OCI-M2 (cell line): ENCODE results near the gene PARP14.
"Not testable (repeated sequence)": the region's sequence is repeated elsewhere in the genome, so short reads cannot be mapped to it uniquely, and the experiment has no call there.

ENCODE experiments used
- DNase-seq: peaks from one replicate; lab custom pipeline; 2025; ENCODE audit not compliant: unreplicated experiment; lab: John Stamatoyannopoulos, UW

The PARP14 gene, protein sequence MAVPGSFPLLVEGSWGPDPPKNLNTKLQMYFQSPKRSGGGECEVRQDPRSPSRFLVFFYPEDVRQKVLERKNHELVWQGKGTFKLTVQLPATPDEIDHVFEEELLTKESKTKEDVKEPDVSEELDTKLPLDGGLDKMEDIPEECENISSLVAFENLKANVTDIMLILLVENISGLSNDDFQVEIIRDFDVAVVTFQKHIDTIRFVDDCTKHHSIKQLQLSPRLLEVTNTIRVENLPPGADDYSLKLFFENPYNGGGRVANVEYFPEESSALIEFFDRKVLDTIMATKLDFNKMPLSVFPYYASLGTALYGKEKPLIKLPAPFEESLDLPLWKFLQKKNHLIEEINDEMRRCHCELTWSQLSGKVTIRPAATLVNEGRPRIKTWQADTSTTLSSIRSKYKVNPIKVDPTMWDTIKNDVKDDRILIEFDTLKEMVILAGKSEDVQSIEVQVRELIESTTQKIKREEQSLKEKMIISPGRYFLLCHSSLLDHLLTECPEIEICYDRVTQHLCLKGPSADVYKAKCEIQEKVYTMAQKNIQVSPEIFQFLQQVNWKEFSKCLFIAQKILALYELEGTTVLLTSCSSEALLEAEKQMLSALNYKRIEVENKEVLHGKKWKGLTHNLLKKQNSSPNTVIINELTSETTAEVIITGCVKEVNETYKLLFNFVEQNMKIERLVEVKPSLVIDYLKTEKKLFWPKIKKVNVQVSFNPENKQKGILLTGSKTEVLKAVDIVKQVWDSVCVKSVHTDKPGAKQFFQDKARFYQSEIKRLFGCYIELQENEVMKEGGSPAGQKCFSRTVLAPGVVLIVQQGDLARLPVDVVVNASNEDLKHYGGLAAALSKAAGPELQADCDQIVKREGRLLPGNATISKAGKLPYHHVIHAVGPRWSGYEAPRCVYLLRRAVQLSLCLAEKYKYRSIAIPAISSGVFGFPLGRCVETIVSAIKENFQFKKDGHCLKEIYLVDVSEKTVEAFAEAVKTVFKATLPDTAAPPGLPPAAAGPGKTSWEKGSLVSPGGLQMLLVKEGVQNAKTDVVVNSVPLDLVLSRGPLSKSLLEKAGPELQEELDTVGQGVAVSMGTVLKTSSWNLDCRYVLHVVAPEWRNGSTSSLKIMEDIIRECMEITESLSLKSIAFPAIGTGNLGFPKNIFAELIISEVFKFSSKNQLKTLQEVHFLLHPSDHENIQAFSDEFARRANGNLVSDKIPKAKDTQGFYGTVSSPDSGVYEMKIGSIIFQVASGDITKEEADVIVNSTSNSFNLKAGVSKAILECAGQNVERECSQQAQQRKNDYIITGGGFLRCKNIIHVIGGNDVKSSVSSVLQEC (N-terminal part only)

DNA sequence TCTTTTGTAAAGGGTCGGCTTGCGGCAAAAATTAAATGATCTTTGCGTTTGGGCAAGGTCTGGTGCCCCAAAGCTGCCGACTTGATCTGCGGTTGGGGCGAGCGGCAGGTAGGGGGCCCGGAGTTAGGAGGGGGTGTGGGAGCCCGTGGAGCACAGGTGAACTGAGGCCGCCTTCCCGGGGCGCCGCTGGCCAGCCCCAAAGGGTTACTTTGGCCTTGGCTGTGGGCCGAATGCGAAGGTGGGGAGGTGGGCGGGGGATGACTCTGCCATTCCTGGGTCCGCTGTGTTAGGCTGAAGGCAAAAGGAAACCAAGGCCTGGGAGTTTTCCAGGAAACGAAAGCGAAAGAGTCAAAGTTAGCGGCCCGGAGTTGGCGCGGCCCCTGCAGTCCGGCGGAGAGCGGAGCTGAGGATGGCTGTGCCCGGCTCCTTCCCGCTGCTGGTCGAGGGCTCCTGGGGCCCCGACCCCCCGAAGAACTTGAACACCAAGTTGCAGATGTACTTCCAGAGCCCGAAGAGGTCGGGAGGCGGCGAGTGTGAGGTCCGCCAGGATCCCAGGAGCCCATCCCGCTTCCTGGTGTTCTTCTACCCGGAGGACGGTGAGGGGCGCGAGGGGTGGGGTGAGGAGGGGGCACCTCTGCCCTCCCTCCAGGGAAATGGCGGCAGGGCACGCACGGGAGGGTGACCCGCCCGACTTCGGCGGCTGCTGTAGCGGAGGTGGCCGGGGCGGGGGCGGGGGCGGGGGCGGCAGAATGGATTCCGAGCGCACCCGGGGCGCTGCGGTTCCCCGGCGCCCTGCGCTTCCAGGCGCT, at the start of gene PARP14:
Gene PARP14, plus strand, starts transcription at position 365 of the 809 bp plus-strand sequence. Its CDS starts 45 bp downstream, at position 410.
- no peak for DNase-seq

GRCh38 chr3:122635789-122636188, 44.9 kb upstream of the PARP14 start:
- DNase-seq, result no peak

GRCh38 chr3:122636697-122637096, 43.9 kb upstream of the PARP14 start:
- no peak for DNase-seq

- DNase-seq, result no peak
These were observed 40.1 kb upstream of the PARP14 start for GRCh38 chr3:122640437-122640999.

DNA sequence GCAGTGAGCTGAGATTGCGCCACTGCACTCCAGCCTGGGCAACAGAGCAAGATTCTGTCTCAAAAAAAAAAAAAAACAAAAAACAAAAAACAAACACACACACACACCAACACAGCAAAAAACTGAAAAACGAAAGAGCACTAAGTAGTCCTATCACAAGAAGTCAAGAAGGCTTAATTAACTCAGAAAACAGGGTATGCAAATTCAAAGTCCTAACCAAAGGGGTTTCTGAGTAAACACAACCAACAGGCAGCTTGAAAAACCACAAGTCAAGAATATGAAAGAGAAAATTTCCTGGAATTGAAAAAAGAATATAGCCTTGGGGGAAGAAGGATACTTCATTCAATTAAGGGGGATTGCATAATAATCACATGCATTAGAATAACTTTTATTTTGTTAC, 37.7 kb upstream of the PARP14 start:
- no peak for DNase-seq

- no peak for DNase-seq
These were observed 34.3 kb upstream of the PARP14 start for GRCh38 chr3:122646146-122646988.

DNA sequence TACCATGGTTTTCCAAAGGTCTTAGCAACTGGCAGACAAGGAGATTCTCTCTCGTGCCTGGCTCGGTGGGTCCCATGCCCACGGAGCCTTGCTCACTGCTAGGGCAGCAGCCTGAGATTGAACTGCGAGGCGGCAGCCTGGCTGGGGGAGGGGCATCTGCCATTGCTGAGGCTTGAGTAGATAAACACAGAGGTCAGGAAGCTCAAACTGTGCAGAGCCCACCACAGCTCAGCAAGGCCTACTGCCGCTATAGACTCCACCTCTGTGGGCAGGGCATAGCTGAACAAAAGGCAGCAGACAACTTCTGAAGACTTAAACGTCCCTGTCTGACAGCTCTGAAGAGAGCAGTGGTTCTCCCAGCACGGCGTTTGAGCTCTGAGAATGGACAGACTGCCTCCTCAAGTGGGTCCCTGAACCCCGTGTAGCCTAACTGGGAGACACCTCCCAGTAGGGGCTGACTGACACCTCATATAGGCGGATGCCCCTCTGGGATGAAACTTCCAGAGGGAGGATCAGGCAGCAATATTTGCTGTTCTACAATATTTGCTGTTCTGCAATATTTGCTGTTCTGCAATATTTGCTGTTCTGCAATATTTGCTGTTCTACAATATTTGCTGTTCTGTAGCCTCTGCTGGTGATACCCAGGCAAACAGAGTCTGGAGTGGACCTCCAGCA, 29.3 kb upstream of the PARP14 start:
- not testable (repeated sequence) for DNase-seq

- DNase-seq, result not testable (repeated sequence)
These were observed 28.7 kb upstream of the PARP14 start for GRCh38 chr3:122651962-122652361.

DNA sequence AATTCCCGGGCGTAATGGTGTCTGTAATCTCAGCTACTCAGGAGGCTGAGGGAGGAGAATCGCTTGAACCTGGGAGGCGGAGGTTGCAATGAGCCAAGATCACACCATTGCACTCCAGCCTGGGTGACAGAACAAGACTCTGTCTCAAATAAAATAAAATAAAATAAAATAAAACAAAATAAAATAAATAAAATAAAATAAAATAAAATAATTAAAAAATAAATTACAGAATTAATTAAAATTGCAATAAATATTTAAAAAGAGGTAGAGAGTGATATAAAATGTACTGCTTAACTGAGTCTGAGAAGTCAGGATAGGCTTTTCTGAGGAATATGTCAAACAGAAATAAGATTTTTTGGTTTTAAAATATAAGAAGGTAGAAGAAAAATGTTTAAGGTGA, 22.3 kb upstream of the PARP14 start:
- DNase-seq, result not testable (repeated sequence)

- no peak for DNase-seq
These were observed 20.2 kb upstream of the PARP14 start for GRCh38 chr3:122660297-122660974.

GRCh38 chr3:122661633-122662032, 19.0 kb upstream of the PARP14 start:
- DNase-seq, result no peak

GRCh38 chr3:122662505-122662904, 18.1 kb upstream of the PARP14 start:
- DNase-seq, result no peak

DNA sequence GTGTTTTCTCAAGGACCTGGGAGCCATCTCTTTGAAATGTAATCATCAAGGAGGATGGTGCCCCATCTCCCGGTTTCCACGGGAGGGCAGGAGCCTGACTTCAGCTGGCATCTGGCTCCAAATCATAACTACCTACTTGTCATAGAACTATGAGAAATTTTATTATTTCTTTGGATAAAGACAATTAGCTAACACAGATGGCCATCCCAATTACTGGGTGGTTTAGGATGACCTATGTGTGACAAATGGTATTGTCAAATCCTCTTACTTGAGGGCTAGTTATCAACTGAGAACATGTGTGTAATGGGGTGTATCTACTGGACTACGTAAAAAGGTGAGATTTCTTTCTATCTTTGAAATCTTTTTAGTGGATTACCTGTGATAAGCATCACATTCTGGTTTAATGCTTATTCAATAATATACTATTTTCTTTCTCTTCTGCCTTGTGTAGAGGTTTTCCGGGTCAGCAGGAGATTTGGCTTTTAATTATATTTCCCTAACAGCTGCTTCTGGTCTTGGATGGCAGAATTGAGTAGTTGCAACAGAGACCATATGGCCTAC, 15.3 kb upstream of the PARP14 start:
- DNase-seq, result no peak

DNA sequence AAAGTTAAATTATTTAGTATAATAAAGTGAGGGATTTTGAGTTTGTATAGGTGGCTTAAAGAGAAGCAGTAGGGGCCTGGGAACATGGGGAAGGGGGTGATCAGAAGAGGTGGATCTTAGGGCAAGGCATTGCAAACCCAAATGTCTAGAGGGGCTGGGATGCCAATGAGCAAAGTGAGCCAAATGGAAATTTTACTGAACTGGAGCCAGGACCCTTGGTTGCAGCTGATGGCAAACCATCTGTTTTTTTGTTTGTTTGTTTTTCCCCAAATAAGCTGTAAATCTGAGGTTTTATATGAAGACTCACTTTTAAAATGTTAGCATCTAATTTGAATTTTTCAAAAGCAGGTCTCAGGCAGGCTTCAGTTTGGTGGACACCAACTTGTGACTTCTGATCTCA, 14.8 kb upstream of the PARP14 start:
- DNase-seq, result no peak

GRCh38 chr3:122668930-122669730, 11.5 kb upstream of the PARP14 start:
- DNase-seq, result no peak

DNA sequence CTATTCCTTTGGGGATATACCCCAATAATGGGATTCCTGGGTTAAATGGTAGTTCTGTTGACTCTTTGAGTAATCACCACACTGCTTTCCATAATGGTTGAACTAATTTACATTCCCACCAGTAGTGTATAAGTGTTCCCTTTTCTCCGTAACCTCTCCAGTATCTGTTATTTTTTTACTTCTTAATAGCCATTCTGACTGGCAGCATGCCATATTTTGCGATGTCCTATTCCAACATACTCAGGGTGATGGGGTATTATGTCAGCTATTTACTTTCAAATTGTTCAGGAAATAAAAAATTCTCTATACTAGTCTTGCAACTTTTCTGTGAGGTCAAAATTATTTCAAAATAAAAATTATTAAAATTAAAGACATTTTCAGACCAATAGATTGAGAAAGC, 9.1 kb upstream of the PARP14 start:
- no peak for DNase-seq

GRCh38 chr3:122674339-122674738, 6.3 kb upstream of the PARP14 start:
- DNase-seq, result no peak
